ENCODE measurements around the gene TUBGCP4.

The TUBGCP4 gene

DNA sequence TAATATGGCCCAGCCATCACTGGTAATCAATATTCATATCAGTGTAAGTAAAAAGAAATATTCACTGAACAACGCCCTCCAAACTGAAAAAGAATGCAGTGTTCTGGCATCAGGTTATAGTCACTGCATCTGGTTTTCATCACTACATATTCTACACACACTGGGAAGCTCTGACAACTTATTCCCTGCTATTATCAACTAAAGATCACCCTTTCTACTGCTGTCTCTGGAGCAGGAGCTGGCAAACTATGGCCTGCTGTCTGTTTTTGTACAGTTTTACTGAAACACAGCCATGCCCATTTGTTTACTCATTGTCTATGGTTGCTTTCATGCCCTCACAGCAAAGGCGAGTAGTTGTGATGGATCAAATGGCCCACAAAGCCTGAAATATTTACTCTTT lies 35.3 kb downstream of the TUBGCP4 start:
- no peak for DNase-seq

DNA sequence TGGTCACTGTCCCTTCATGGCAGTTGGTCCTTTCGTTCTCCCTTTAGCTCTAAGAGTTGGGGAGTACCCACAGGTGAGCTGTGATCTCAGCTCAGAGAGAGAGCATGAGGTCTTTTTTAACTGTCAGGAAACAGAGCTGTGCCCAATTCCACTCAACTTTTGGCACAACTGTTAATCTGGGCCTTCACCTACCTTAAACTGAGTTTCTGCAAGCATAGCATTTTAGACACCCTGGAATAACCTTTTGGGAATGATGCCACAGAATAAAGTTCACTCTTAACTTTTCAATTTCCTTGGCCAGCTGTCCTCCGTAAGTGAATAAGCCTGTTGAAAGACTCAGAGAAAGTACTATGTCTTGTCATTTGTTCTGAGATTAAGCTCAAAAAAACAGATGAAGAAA lies 35.9 kb downstream of the TUBGCP4 start:
- no peak for DNase-seq

GRCh38 chr15:43408789-43409188 lies 37.9 kb downstream of the TUBGCP4 start:
- DNase-seq, result no peak

- no peak for DNase-seq
These were observed 39.8 kb downstream of the TUBGCP4 start for GRCh38 chr15:43410572-43411214.

GRCh38 chr15:43412096-43412495 lies 41.2 kb downstream of the TUBGCP4 start:
- no peak for DNase-seq

DNA sequence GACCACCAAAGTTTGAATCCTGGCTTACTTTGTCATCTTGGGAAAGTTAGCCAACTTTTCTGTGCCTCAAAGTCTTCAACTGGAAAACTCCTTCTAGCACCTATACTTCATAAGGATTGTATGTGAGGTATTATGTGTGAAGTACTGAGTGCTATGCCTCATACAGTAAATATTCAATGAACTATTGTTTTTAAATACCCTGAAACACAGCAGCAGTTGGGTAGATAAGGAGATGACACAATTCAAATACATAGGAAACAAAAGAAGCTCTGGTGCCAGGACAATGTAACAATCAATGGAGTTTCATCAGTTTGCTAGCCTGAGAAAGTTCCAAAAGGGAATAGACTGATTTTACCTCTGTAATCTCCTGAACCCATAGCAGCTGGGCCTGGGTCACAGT lies 43.3 kb downstream of the TUBGCP4 start:
- no peak for DNase-seq

DNA sequence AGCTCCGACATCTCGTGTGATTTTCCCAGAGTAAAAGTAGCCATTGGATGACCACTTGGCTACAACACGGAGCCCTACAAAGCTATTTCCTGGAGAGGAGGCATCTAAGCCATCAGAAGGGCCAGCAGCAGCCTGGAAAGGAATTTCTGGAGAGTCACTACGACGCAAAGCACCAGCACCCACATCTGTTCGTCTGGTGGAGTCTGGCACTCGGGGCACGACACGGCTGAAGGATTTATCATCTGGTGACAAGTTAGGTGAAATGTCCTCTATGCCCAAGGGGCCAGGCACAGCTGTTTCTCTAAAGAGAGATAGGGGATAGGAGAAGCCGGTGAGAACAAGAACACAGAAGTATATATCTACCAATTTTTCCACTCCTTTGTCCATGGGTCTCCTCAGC lies 49.5 kb downstream of the TUBGCP4 start:
- no peak for DNase-seq

GRCh38 chr15:43420876-43421275 lies 50.0 kb downstream of the TUBGCP4 start:
- no peak for DNase-seq

DNA sequence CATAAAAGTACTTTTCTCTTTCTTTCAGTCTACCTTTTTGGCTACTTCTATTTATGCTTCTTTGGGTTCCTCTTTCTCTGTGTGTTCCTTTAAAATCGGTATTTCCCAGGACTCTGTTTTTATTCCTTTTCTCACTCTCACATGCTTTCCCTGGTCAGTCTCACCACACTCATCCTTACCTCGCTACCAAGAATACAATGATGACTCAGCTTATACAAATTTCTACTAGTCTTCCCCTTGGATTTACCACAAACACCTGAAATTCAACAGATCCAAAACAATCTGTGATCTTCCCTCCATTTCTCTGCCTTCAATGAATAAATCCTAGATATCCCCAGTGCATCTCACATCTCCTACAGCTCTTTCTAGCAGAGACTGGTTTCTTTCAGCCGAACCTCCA lies 52.9 kb downstream of the TUBGCP4 start:
- DNase-seq, result no peak

DNA sequence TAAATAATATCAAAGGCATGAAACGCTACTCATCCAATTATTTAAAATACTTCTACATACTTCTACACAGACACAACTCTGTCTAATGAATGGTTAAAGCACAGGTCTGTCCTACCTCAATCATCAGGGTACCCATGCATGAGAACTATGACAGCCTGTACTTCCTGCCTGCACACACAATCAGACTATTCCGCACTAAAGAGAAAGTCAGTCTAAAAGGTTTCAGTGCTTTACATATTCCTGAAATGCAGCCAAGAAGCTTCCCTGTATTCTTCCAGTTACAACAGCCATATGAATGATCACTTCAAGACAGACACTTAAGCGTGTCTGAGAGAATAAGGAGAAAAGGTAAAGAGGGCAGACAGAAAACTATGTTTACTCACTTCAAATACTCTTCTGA lies 58.8 kb downstream of the TUBGCP4 start:
- no peak for DNase-seq

DNA sequence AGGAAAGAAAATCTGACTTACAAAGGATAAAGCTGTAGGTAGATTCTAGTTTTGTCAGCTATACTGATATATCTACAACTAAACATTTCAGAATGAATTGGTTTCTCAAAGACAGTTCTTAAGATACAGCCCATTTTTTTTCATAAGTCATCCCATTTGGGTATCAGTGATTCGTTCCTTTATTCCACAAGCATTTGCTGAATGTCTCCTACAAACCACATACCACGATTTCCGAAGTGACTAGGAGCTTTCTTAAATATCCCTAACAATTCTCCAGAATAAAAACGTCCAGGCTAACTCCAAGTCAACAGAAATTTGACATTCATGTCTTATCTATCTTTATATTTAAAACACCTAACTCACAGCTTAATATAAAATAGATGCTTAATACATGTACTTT lies 62.3 kb downstream of the TUBGCP4 start:
- no peak for DNase-seq

DNA sequence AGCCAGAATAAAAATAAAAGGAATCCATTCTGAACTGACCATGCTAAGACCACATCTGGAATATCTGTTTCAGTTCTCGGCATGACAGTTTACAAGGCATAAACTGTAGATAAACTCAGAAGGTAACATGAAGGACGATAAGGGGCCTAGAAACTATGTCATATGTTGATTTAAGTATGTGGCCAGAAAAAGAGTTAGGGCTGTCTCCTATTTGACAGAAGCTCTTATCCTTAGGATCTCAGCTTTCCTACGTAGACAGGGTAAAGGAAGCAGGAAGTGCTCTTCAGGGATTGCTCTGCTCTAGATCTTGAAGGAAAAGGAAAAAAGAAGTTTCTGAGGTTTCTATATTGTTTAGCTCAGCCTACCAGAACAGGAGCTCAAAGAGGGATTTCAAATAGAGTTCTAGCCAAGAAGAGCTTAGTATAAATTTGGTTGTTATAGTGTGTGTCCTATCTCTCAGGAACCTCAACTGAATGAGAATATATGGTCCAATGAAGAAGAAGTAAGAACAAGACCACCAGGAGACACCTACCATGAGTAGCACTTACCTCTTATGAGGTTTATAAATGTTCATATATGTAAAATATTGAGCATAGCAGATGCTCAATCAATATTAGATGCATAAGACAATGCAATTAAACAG lies 62.9 kb downstream of the TUBGCP4 start:
- no peak for DNase-seq

DNA sequence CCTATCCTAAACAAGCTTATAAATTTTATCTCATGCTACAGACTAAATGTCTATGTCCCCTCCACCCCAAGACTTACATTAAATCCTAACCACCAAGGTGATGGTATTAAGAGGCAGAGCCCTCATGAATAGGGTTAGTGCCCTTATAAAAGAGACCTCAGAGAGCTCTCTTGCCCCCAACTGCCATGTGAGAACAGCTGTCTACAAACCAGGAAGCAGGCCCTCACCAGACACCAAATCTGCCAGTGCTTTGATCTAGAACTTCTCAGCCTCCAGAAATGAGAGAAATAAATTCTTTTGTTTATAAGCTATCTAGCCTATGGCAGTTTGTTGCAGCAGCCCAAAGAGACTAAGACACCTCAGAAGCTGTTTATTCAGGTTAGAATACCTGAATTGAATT lies 63.5 kb downstream of the TUBGCP4 start:
- DNase-seq, result no peak

DNA sequence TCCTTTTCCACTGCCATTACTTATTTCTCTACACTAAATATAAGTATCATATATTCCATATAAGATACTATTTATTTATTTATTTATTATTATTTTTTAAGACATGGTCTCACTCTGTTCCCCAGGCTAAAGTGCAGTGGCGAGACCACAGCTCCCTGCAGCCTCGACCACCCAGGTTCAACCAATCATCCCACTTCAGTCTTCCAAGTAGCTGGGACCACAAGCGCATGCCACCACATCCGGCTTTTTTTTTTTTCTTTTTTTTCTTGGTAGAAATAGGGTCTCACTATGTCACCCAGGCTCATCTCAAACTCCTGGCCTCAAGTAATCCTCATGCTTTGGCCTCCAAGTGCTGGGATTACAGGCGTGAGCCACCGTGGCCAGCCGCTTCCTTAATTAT lies 65.5 kb downstream of the TUBGCP4 start:
- no peak for DNase-seq

- no peak for DNase-seq
These were observed 68.4 kb downstream of the TUBGCP4 start for GRCh38 chr15:43439268-43439667.

GRCh38 chr15:43440721-43441281 lies 69.9 kb downstream of the TUBGCP4 start:
- DNase-seq, result no peak

GRCh38 chr15:43441316-43441715 lies 70.4 kb downstream of the TUBGCP4 start:
- no peak for DNase-seq

DNA sequence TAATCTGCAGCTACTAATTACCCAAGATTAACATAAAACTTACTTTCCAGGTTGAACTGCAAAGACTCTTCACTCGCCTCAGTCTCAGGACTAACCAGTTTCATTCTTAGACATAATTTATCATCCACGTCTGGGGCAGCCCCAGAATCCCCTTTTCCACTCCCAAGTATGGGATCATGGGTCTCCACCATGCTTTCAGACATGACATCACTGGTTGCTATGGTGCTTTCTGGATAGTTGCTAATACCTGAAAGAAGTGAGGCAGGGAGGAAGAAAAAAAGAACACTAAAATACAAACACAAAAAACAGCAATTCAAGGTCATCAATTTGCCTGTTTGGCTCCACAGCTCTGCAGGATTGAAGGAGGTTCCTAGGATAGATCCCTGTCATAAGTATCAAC lies 75.4 kb downstream of the TUBGCP4 start:
- no peak for DNase-seq

DNA sequence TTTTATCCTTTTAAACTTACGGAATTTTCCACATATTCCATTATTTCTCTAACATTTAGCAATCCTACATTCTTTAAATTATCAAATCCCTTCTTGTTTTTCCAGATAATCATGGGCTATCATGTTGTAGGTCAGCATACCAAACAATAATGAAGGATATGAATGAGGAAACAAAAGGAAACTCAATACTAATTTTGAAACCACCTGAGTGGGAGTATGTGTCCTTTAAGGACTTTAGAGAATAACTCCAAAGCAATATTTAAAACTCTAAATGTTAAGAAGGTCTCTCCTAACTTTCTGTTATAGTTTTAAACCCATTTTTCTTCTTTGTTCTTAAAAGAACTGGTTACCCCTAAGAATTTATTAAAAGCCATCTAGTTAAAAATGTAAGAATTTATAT lies 79.1 kb downstream of the TUBGCP4 start:
- DNase-seq, result no peak

Measured in 8988T (cell line).